HCEC 1CT (cell line): Measurements from ENCODE around the gene ATP6V1F.
"Not testable (repeated sequence)": the region's sequence is repeated elsewhere in the genome, so short reads cannot be mapped to it uniquely, and the experiment has no call there.

Experiments used
- DNase-seq: peaks from one replicate; pipeline ENCODE4 v3.0.0-alpha.2; 2017

The ATP6V1F gene

GRCh38 chr7:128904381-128905197 is 41.9 kb downstream of the ATP6V1F start:
- DNase-seq, result peak; percentile 34

GRCh38 chr7:128906001-128906765 is 43.5 kb downstream of the ATP6V1F start:
- no peak for DNase-seq

GRCh38 chr7:128906766-128907559 is 44.3 kb downstream of the ATP6V1F start:
- no peak for DNase-seq

- DNase-seq, result no peak
Observed at GRCh38 chr7:128908750-128909624, 46.3 kb downstream of the ATP6V1F start.

DNA sequence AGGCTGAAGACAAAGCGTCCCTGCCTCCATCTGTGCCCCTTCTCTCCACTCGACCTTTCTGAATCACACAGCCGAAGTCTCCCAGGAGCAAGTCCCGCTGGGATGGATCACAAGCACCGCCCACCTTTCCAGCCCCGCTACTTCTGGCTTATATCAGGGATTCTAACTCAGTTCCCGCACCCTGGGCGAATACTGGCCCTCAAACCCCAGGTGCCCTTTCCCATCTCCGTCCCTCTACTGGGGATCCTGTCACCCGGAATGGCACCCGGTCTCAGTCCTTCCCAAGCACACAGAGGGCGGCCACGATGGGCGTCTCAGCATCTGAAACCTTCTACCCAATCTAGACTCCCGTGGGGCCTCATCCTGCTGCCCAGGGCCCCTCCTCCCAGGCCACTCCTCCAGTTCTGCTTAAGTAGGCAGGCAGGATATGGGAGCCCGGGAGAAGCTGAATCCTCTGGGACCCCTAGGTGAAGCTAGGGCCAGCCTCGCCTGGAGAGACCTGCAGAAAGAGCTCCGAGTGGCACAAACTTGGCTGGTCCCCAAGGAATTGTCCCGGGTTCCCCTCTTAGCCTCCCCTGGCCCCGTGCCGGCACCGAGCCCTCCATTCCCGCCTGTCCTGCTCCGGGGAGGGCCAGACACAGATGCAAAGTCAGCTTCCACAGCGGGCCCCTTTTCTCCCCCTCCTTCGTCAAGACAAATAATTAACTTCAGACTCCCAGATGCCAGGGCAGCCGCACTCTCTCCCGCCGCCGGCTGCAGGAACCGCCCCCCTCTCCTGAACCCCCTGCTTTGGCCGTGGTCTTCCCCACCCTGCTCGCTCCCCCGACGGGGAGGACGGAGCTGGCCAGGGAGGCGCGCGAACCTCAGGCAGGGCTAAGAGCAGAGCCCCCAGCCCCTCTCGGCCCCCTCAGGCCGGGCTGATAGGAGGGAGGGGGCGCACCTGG is 47.2 kb downstream of the ATP6V1F start:
- peak; percentile 28 for DNase-seq

- DNase-seq, result no peak
Observed at GRCh38 chr7:128910569-128910945, 47.9 kb downstream of the ATP6V1F start, which contains the start of gene KCP. TSS of gene KCP (minus strand) at chr7:128910709. CDS start at chr7:128910676, 33 bp downstream.

GRCh38 chr7:128911423-128912031 is 48.9 kb downstream of the ATP6V1F start:
- DNase-seq, result no peak

- DNase-seq, result no peak
Observed at GRCh38 chr7:128912281-128912680, 49.6 kb downstream of the ATP6V1F start.

GRCh38 chr7:128912709-128913495 is 50.2 kb downstream of the ATP6V1F start:
- not testable (repeated sequence) for DNase-seq

GRCh38 chr7:128913870-128914565 is 51.4 kb downstream of the ATP6V1F start:
- no peak for DNase-seq

DNA sequence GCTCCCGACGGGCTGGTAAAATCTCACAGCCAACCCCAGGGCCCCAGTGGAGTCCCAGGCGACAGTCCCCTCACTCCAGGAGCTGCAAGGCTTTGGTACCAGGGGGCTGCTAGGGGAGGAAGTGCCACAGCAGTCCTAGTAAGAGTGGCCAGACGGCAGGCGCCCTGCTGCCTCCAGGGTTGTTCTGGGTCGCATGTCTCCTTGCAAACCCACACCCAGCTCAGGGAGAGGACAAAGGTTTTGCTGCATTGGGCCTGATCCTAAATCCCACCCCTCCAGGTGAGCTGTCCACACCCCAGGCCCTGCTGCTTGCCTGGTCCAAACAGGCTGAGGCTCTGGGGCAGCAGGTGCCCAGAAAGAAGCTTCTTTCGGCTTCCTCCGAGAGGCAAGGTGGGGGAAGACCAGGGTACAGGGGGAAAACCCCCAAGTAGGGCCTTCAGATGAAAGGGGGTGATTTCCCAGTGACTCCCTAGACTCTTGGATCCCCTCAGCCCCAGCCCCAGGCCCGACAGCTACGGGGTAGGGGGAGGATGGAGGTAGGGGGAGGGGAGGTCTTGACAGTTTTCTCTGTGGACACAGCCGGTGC is 52.0 kb downstream of the ATP6V1F start:
- no peak for DNase-seq

DNA sequence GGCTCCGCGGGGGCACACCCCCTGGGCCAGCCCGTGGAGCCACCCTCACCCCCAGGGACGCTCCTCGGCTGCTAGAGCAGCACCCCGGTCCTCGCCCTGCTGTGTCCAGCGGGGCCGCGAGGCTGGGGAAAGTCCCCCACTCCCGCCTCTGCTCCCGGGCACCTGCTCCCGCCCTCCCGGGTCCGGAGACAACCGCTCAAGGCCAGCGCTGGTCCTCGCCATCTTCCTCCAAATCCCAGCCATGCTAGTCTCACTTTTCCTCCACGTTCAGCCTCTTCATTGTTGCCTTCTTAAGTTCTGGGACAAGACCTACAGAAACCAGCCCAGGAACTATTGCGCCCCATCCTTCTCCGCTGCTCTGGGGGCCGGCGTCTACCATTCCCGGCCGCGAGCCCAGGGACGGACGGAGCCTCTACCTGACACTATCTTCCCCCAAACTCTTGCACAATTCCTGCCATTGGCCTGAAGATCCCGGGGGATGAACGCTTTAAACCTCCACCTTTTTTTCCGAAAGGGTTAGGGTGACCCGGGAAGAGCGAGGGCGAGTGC is 52.7 kb downstream of the ATP6V1F start:
- DNase-seq, result no peak
